HG03558 (cell line): Measurements from ENCODE around the gene ZNF552.
"Not testable (repeated sequence)": the region's sequence is repeated elsewhere in the genome, so short reads cannot be mapped to it uniquely, and the experiment has no call there.

Experiments used
- ATAC-seq: cut with Tn5 transposase; IDR thresholded peaks from one replicate; pipeline ENCODE4 v1.9.1; 2021; ENCODE audit warnings: moderate number of reproducible peaks; ENCODE audit not compliant: unreplicated experiment; ENCODE audit errors: extremely low read depth

ZNF552 gene

DNA sequence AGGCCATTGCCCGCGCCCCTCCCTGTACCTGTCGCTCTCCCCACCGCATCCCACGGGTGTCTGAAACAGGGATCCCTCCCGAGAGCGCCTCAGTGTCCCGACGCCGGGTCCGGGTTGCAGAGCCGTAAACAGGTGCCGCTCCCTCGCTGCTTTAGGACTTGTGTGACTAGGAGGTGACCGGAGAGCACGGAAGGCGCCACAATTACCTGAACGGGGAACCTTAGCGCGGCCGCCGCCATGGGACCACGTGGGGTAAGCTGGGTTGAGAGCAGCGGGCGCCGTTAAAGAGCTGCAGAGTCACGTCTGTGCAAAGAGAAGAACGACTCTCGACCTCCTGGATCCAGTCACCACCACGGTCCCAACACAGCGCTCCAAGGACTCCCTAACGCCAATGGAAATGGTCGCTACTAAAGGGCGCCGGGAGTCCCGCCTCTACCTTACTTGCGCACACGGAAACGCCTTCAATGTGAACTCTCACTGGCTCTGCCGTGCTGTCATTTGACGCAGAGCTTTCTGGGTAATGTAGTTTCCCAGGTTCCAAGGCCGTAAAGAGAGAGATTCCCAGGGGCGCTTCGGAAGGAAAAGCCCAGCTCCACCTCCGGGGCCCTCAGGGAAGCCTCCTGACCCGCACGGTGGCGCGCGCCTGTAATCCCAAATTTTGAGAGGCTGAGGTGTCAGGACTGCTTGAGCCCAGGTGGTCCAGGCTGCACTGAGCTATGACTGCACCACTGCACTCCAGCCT lies at the start of gene ZNF552:
Gene ZNF552, minus strand, starts transcription at position 409 of the 742 bp plus-strand sequence. Its CDS starts 170 bp downstream, at position 239.
- peak; percentile 46 for ATAC-seq

DNA sequence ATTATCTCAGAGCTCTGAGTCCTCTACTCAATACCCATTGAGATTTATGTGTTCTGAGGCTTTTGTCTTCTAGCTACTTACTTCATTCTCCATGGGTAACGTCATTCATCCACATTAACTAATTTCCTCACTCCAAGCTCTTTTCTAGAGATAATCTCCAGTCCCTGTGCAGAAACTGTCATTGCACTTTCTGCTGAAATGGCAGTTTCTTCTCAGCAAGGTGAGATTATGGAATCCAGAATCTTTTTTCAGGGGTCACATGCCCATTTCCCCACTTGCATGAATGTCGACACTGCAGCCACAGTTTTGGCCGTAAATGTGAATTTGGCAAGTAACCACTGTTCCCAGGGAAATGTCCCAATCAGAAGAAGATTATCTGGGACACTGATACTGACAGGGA lies 47.6 kb upstream of the ZNF552 start:
- not testable (repeated sequence) for ATAC-seq

DNA sequence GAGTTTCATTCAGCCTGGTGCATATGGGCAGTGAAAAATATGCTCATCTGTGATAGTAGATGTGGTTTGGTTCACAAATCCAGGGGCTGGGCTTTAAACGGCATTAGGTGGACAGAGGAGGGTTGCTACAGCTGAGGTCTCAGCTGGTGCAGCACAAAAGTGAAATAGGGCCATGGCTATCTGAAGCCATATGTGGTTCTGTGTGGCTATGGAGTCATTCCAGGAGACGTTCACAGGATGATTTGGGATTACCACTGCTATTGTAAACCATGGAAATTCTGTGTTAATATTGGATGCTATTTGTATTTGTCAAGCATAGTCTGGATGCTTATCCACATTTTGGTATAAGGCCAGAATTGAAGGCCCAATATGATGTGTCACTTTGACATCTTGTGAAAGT lies 39.4 kb upstream of the ZNF552 start:
- not testable (repeated sequence) for ATAC-seq

- ATAC-seq, result not testable (repeated sequence)
These were observed 37.3 kb upstream of the ZNF552 start for GRCh38 chr19:57851812-57852603.

DNA sequence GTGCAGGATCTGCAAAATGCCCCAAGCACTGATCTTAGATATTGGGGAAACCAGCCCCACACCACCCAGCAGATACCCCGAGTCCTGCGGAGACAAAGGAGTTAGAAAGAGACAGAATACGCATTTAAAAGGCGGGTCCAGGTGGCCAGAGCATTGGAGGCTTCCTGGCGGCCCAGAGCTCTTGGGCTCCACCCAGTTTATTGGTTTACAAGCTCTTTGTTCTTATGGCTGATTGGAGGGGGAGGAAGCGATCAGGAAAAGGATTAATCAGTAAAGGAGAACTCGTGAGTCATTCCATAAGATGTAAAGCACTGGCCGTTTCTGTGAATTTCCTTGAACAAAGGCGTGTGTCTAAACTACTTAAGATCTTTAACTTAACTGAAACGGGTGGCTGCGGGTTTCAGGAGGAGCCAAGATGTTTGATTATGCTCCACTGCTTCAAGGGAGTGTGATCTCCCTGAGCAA lies 35.9 kb upstream of the ZNF552 start:
- no peak for ATAC-seq

- ATAC-seq, result peak; percentile 90
These were observed 35.2 kb upstream of the ZNF552 start, which contains the start of gene ZNF587 for GRCh38 chr19:57849666-57850473. TSS of gene ZNF587 (plus strand) at chr19:57849859. CDS start at chr19:57850039, 180 bp downstream.

- ATAC-seq, result not testable (repeated sequence)
These were observed 34.5 kb upstream of the ZNF552 start for GRCh38 chr19:57849162-57849665.

DNA sequence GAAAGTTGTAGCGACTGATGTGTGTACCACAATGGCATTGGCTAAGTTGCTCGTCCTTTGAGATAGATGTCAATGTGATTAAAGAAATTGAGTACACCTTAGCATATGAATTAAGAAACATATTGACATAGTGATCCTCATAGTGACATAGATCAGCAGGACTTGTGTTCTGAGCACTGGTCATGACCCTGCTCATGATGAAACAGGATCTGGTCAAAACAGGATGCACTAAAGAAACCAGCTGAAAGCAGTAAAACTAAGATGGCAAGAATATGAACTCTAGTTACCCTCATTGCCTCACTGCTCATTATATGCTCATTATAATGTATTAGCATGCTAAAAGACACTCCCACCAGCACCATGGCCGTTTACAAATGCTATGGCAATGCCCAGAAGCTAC lies 32.5 kb upstream of the ZNF552 start:
- not testable (repeated sequence) for ATAC-seq

GRCh38 chr19:57841122-57841763 lies 26.5 kb upstream of the ZNF552 start:
- no peak for ATAC-seq

DNA sequence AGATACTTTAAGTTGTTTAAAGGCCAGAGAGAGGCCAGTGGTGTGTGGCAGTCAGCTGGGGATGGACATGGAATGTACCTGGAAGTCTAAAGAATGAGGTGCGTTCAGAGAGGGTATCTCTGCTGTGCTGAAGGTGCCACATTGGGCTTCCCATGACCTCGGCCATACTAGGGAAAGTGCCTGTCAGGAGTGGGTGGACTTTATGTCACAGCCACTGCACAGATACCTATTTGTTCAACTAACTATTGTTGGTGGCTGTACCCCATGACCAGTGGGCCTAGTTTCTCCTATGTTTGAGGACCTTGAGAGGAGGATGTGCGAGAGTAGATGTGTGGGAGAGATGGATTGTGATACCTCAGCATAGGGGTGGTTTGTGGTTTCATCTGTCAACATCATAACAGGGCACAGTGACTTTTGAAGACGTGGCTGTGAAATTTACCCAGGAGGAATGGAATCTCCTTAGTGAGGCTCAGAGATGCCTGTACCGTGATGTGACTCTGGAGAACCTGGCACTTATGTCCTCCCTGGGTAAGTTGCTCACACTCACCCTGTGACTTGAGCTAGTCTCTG lies 24.0 kb upstream of the ZNF552 start:
- not testable (repeated sequence) for ATAC-seq

- not testable (repeated sequence) for ATAC-seq
These were observed 22.3 kb upstream of the ZNF552 start for GRCh38 chr19:57836991-57837390.

DNA sequence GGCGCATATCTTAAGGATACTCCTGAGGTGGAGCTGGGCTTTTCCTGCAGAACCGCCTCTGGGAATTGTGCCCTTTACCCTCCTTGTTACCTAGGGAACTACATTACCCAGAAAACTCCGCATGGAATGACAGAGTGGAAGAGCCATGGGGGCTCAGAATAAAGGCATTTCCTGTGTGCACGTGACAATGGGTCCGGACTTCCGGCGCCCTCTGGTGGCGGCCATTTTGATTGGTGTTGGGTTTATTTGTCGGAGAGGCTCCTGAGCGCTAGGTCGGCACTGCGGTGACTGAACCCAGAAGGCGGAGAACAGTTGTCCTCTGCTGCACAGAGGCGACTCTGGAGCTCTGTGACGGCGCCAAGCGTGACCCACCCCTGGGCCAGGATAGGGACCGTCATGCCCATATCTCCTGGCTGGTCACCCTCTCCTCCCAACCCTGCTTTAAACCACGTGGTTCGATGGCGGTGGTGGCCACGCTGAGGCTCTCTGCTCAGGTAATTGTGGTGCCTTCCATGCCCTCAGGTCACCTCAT lies 15.4 kb upstream of the ZNF552 start, which contains the start of gene ZNF587B:
Gene ZNF587B, plus strand, starts transcription at position 229 of the 532 bp plus-strand sequence. Its CDS starts 230 bp downstream, at position 459.
- ATAC-seq, result no peak

DNA sequence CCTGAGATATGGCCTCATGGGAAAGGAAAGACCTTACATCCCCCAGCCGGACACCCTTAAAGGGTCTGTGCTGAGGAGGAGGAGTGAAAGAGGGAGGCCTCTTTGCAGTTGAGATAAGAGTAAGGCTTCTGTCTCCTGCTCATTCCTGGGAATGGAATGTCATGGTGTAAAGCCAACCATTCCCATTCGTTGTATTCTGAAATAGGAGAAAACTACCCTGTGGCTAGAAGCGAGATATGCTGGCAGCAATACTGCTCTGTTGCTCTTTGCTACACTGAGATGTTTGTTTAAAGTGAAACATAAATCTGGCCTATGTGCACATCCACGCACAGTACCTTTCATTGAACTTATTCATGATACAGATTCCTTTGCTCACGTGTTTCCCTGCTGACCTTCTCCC lies 14.6 kb upstream of the ZNF552 start:
- no peak for ATAC-seq

GRCh38 chr19:57825511-57825910 lies 10.8 kb upstream of the ZNF552 start:
- ATAC-seq, result no peak

DNA sequence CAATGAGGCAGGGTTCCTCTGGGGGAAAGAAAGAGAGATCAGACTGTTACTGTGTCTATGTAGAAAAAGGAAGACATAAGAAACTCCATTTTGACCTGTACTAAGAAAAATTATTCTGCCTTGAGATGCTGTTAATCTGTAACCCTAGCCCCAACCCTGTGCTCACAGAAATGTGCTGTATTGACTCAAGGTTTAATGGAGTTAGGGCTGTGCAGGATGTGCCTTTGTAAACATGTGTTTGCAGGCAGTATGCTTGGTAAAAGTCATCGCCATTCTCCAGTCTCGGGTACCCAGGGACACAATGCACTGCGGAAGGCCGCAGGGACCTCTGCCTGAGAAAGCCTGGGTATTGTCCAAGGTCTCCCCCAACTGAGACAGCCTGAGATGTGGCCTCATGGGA lies 8.9 kb upstream of the ZNF552 start:
- ATAC-seq, result not testable (repeated sequence)

- not testable (repeated sequence) for ATAC-seq
These were observed 8.4 kb upstream of the ZNF552 start for GRCh38 chr19:57823155-57823554.

DNA sequence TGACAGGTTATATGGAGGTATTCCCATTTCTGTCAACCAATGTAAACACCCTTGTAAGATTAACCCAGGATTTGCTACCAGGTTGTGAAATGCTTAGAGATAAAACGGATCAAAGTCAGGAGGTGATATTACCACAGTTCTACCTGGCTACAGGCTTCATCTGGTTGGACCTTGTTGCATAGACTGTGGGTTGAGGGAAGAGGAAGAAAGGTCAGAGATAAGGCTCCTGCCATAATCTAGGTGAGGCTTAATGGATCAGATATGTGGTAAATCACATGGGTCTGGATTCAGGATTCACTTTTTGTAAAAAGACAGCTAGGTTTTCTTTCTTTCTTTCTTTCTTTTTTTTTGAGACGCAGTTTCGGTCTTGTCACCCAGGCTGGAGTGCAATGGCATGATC lies 6.8 kb upstream of the ZNF552 start:
- ATAC-seq, result not testable (repeated sequence)

DNA sequence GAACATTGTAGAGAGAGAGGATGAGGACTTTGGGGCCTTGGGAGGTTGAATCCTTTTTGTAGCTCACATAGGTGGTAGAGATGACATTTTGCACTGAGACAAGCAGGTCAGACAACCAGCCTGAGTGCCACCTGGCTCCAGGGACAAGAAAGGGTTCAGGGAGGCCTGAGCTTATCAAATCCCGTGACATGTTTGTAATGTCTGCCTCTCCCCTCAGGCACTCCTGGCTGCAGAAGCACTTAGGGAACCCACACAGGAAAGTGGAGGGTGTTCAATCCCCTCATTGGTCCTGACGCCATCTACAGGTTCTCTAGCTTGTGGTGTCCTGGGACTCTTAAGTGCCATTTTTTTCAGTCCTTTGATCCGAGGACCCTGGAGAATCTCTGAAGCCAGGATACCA lies 6.4 kb upstream of the ZNF552 start:
- ATAC-seq, result not testable (repeated sequence)

DNA sequence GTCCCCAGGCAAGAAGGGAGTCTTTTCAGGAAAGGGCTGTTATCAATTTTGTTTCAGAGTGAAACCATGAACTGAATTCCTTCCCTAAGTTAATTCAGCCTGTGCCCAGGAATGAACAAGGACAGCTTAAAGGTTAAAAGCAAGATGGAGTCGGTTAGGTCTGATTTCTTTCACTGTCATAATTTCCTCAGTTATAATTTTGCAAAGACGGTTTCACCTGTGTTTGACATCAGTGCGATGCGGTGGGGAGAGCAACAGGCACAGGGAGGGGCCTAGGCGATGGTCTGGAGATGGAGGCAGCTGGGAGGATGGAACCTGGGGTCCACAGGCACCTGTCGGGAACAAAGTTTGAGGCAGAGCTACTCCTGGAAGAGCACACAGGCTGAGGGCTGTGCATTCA lies 5.9 kb upstream of the ZNF552 start:
- no peak for ATAC-seq
